HFFc6 (cell line): ENCODE results near the gene SIRPA. TPM values are rescaled to one million over a fixed set of nuclear protein-coding genes. Genes with fewer than 3 reads are reported as not detected.

Source experiments
- DNase-seq: peaks from one replicate; pipeline ENCODE4 v3.0.0-alpha.2; 2018
- H3K27ac Mint-ChIP-seq: 2 replicates; pipeline ENCODE4 v1.8.0; 2020; ENCODE audit warnings: mild to moderate bottlenecking, mixed read lengths
- H3K27me3 Mint-ChIP-seq: 2 replicates; pipeline ENCODE4 v1.8.0; 2021; ENCODE audit warnings: mild to moderate bottlenecking, moderate library complexity, mixed read lengths; ENCODE audit not compliant: insufficient read depth
- H3K36me3 Mint-ChIP-seq: 2 replicates; pipeline ENCODE4 v1.8.0; 2021; ENCODE audit warnings: low read depth, mixed read lengths
- H3K4me1 Mint-ChIP-seq: 2 replicates; pipeline ENCODE4 v1.8.0; 2020; ENCODE audit warnings: low read depth, mixed read lengths
- H3K4me3 Mint-ChIP-seq: 2 replicates; pipeline ENCODE4 v1.8.0; 2020; ENCODE audit warnings: mild to moderate bottlenecking, moderate library complexity, mixed read lengths
- H3K9me3 Mint-ChIP-seq: 2 replicates; pipeline ENCODE4 v1.8.0; 2020; ENCODE audit warnings: mild to moderate bottlenecking, mixed read lengths
- CTCF ChIP-seq: fragments of 200-600 bp; sonication (generic); IDR thresholded peaks from 2 replicates; pipeline ENCODE4 v1.5.0; 2021; ENCODE audit warnings: antibody characterized with exemption, mild to moderate bottlenecking
- total RNA-seq, 6 experiments: library from RNA; stranded (reverse); fragmentation: NEBNext Ultra II Directional; extraction: Animal tissue kit (Norgen Biotek cat#: 25700); gene quantifications; 2 replicates in 1 of 6; 3 replicates in 5 of 6; pipeline ENCODE4 v1.2.3, GENCODE V29; 2021

The SIRPA gene
- total RNA-seq, 6 experiments from 2014 or later, result 44.0 to 66.2 (median 47.5) TPM

DNA sequence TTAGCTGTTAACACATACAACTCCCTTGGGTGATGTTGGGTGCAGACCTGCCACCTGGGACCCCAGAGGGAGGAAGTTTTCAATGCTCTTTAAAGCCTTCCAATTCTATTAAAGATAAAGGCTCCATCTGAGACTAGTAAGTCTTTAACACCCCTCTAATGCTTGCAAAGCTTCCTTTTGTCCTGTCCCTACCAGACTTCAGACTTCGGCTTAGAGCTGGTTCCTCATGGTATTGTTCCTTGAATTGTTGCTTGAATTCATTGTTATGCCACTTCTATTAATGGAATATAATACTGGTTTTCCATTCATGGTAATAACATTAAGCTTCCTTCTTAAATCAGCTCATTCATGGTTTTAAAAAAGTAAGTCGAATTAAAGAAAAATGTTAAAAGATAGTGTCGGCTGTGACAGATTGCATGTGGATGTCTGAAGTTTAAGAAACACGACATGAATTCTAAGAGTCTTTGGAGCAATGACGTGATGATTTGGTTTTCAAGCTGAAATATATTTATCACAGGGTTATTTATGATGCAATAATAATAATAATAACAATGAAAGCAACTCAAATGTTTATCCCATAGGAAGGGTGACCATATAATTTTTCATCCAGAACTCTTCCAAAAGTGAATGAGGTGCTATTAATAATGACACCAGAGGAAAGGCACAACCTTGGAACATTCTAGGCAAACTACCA, 76.8 kb downstream of the SIRPA start:
- no peak for TF ChIP-seq CTCF
- Mint-ChIP-seq H3K4me1 (no peaks in the 10 kb centered on the region), H3K4me3 (no peak overlapping the region), H3K27ac (no peak overlapping the region), H3K9me3 (no peaks in the 10 kb centered on the region), H3K36me3 (no peaks in the 10 kb centered on the region), H3K27me3 (peaks cover 62% of the 10 kb centered on the region)
- no peak for DNase-seq

DNA sequence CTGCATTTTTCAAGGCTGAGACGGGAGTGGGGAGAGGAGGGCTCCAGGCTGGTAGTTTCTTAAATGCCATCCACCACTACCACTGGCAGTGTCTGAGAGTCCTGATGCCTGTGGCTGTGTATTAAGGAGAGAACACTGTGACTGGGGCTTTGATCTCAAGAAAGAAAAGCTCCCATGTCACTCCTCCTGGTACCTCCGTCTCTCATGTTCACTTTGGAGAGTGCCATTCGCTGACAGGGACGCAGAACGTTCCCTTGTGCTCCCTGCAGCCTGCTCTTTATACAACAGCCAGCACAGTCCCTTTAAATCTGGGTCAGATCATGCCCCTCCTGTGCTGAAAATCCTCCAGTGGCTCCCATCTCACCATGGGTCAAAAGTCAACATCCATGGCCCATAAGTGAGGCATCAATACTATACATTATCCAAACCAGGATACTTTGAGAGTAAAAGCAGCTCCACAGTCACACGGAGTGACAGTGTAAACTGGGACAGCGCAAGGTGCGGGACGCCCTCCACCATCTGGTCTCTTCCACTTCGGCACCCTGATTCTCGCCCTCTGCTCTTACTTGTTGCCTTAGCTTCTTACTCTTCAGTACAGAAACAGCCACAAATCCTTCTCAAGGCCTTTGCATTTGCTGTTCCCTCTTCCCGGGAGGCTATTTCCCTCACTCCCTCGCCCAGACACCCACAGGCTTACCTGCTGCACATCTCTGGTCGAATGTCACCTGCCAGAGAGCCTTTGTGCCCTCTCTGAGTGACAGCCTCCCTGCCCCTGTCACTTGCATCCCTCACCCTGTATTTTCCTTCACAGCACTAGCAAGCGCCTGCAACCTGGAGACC, 78.6 kb downstream of the SIRPA start:
- Mint-ChIP-seq H3K9me3 (no peaks in the 10 kb centered on the region), H3K4me3 (no peak overlapping the region), H3K4me1 (no peaks in the 10 kb centered on the region), H3K36me3 (no peaks in the 10 kb centered on the region), H3K27me3 (peaks cover 54% of the 10 kb centered on the region), H3K27ac (no peak overlapping the region)
- TF ChIP-seq CTCF, result no peak
- DNase-seq, result no peak

GRCh38 chr20:1975291-1975690, 80.1 kb downstream of the SIRPA start:
- no peaks in the 10 kb centered on the region for H3K4me1 Mint-ChIP-seq

GRCh38 chr20:1979106-1979778, 84.0 kb downstream of the SIRPA start:
- Mint-ChIP-seq H3K9me3 (no peaks in the 10 kb centered on the region), H3K4me1 (no peaks in the 10 kb centered on the region), H3K27me3 (peaks cover 28% of the 10 kb centered on the region), H3K36me3 (no peaks in the 10 kb centered on the region), H3K27ac (no peak overlapping the region), H3K4me3 (no peak overlapping the region)
- no peak for DNase-seq
- TF ChIP-seq CTCF, result no peak

More at GRCh38 chr20:1975291-1975690, 80.1 kb downstream of the SIRPA start:
- Mint-ChIP-seq H3K36me3 (no peaks in the 10 kb centered on the region), H3K9me3 (no peaks in the 10 kb centered on the region), H3K27ac (no peak overlapping the region), H3K27me3 (peaks cover 48% of the 10 kb centered on the region), H3K4me3 (no peak overlapping the region)
- no peak for DNase-seq
- no peak for TF ChIP-seq CTCF

DNA sequence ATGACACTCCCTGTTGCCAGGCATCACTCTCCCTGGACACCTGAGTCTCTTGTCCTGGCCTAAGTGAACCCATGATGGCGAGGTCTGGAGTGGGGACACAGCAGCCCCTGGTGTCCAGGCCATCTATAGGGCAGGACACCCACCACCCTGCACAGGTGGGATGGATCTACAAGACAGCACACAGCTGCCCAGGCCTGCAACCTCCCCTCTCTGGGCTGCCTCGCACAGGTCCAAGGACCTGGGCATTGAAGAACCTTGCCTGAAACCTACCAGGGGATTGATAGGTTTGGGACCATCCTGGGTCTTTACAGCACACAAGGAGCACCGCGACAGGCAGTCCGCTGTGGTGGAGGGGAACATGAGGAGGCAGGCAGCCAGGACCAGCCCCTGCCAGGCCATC, 87.5 kb downstream of the SIRPA start:
- no peaks in the 10 kb centered on the region for H3K36me3 Mint-ChIP-seq
- no peak for DNase-seq
- no peak overlapping the region for H3K4me3 Mint-ChIP-seq
- TF ChIP-seq CTCF, result no peak
- peaks cover 3% of the 10 kb centered on the region; the same call in 1 of the 2 replicates for H3K4me1 Mint-ChIP-seq
- no peak overlapping the region for H3K27ac Mint-ChIP-seq
- no peaks in the 10 kb centered on the region for H3K9me3 Mint-ChIP-seq
- peaks cover 32% of the 10 kb centered on the region for H3K27me3 Mint-ChIP-seq
